HG03159 (cell line): ENCODE measurements around the gene MYO1B.

Experiments used
- ATAC-seq: cut with Tn5 transposase; IDR thresholded peaks from one replicate; pipeline ENCODE4 v1.9.1; 2021; ENCODE audit warnings: mild to moderate bottlenecking, moderate library complexity; ENCODE audit not compliant: unreplicated experiment

MYO1B gene

DNA sequence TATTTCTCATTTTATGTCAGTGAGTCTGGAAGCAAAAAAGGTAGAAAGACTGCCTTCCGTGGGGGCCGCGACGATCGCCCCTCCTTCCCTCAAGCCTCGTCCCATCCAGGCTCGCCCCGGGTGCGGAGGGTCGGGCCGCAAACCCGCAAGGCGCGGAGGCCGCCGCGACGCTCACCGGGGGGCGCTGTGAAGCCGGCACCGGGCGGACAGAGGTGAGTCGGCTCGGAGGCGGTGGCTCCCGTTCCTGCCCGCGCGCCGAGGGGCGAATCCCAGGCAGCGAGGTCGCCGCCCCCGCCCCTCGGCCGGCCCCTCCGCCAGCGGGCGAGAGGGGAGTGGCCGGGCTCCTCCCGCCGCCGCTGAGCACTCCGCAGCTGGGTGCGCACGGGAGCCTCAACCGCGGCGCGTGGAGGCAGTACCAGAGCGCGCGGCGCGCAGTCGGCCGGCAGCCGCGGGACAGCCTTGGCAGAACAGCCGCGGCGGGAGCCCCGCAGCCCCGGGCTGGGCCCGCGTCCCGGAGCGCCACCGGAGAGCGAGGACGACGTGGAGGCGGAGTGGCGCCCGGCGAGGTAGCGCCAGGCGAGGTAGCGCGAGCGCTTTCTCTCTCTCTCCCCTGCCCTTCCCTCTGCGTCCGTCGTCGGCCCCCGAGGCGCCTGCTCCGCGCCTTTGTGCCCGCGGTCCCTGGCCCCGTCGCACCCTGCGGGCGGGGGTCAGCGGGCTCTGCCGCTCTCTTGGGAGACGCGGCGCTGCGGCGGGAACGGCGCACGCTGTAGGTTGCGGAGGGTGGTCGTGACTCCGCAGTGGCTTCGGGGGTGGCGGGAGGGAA lies at the start of gene MYO1B:
MYO1B (plus strand) TSS at position 359 of the 823 bp plus-strand sequence. CDS start 31,492 bp downstream, outside the sequence.
- peak; percentile 51 for ATAC-seq

DNA sequence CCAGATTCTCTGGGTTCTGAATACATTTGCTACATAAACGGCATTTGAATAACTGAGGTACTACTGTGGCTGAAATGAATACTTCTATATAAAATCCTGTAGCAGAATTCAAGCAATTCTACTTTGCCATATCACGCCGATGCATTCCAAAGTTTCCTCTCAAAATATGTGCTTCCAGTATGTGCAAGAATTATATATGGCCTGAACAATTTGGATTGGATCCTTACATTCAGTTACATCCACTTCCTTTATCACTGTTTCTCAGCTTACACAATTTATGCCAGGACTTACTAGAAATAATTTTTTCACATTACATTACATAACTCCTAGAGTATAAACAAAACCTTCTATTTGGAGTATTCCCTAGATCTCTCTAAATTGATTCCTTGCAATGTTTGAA lies 48.1 kb upstream of the MYO1B start:
- no peak for ATAC-seq

DNA sequence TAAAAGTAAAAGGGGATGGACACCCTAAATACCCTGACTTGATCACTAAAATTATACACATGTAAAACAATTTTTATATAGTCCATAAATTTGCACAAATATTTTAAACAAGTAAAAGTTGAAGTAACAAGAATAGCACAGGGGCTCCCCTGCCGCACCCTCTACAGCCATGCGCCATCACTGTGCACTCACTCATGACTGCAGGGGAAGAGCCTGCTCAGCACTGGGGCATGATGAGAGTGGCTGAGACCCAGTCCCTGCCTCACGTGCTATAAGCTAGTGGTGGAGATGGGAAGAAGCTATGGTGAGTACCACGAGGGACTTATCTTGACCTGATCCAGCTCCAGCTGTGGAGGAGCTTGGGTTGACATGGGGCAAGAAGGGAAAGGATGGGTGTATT lies 46.9 kb upstream of the MYO1B start:
- no peak for ATAC-seq

DNA sequence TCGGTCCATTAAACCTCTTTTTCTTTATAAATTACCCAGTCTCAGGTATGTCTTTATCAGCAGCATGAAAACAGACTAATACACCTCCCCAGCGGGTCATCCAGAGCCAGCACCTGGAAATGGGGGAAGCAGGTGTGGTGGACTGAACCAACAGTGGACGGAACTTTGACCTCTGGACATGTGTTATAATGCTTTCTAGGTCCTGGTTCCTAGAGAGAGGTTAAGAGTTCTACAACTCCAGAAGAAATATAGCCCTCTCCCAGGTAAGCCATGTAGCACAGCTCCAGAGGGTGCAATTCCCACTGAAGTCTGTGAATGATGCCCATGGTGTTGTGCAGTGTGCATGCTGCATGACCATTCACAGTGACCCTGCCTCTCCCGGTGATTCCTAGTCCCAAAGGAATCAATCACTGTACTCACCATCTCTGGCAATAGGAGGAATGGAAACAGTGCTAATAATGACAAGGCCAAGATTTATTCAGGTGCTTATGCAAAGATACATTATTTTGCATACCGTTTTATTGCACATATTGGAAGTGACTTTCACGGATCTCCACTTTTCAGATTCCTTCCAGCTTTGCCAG lies 45.2 kb upstream of the MYO1B start:
- no peak for ATAC-seq

DNA sequence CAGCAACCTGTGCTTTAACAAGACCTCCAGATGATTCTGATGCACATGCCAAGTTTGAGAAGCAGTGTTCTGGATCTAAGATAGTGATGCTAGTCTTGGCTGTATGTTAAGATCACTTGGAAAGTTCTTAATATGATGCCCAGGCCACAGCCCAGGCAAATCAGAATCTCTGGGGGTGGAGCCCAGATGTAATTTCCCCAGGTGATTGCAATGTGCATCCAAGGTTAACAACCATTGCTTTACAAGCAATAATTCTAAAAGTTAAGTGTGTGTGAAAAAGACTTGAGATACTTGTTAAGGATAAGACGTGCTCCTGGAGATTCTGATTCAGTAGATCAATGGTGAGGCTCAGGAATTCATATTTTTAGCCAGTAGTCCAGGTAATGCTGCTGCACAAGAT lies 44.3 kb upstream of the MYO1B start:
- no peak for ATAC-seq

DNA sequence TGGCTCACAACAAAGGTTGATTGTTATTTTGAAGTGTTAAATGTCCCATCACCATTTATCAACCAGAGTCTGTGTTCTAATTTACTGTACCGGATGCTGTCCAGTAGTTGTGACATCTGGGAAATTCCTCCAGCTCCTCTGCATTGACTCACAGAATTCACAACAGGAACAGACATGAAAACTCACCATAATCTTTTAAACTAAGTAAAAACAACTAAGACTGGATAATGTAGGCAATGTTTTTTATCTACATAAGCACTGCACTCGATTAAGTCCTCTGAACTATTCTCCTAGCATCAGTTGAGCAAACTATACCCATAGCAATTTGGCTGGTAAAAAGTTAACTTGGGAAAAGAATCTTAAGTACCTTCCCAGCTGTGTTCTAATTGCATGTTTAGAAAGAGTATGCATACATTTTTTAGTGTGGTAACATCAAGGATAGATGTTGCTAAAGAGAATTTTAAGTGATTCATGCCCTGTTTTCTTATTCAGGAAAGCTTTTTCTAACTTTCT lies 42.9 kb upstream of the MYO1B start:
- no peak for ATAC-seq

DNA sequence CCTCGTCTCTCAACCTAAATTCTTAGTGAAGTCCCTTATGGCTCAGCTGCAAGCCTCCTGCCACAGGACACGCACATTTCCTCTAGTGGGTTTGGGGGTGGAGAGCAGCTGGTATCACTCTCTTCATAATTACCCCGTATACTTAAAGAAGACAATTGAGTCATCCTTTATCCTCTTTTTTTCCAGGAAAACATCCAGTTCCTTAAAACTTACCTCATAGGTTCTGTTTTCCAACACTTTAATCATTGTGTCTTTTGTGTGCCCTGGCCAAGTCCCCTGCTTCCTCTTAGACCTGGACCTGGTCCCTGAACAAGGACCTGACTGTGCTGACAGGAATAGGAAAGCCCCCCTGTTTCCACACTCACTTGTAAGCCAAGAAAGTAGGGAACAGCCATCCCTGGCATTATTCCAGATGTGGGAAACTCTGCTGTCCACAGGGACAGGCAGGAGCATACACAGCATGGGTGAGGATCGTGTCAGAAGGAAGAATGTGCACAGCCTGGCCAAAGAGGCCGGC lies 42.3 kb upstream of the MYO1B start:
- no peak for ATAC-seq

DNA sequence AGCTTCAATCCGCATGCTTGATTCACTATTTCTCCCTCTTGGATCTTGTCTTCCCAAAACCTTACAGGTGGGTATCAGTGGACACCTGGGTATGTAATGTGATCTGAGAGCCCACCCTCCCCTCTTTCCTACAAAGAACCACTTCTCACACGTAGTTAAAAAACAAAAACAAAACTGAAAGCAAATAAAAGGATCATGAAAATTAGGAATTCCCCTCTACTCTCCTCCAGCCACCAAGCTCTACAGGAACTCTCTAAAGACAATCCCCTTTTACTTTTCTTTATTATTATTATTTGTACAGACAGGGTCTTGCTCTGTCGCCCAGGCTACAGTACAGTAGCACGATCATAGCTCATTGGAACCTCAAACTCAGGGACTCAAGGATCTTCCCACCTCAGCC lies 40.8 kb upstream of the MYO1B start:
- peak; percentile 79 for ATAC-seq

DNA sequence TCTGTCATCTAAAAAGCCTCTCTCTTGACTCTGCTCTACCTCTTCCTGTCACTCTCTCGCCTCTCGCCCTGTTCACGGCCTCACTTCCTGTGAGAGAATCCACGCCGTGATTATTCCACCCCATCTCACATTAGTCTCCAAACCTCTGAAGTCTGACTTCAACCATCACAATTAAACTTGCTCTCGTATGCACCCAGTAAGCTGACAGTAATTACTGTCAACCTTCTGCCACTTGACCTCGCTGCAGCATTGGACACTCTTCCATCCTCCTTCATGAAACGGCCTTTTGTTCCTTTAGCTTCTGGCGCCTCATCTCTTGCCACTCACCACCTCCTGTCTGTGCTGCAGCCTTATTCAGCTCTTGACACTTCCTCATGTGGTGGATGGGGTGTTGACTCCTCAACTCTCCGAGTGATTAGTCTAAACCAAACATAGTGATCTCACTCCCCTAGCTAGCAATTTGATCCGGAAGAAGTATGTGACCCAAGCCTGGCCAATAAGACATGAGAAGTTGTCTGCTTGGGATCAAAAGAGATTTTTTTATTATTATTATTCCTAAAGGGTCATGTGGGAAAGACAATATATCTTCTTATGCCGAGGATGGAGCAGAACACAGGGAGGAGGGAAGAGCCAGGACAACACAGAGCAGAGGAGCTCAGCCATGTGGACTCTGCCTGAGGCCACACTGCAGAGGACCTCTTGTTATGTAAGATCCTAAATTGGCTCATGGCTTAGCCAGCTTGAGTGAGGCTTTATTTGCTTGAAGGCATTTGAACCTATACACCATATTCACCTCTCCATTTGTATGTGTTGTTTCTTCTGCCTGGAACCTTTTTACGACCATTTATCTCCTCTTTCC lies 38.4 kb upstream of the MYO1B start:
- ATAC-seq, result no peak

DNA sequence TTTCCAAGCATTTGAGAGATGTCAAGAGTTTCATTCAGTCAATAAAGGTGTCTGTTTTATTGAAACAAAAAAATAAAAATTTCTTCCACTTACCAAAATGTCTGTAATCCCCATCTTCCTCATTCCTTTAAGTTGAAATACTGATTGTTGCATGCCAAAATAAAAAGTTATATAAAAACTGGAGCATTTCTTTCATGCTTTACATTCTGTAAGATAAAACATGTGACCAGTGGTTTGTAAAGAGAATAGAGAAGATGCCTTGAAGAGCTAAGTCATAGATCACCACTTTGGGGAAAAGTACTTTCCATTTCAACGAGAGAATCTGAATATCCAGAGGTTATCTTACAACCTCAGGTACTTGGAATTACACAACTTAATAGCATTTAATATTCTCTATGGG lies 35.9 kb upstream of the MYO1B start:
- no peak for ATAC-seq

DNA sequence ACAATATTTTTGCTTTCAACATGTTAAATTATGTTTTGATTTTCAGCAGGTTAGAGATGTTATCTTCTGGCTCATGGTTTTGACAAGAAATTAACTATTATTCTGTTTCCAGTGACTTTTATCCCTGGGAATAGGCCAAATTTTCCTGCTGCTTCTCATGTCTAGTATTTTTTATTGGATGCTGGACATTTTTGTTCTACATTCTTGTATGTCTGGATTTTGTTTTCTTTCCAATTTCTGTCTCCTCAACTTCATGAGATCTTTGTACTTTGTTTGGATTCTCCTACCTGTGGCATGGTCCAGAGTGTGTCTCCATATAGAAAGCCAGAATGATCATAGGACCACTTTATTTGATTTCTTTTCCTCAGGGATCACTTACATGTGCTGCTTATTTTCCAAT lies 33.1 kb upstream of the MYO1B start:
- ATAC-seq, result no peak

DNA sequence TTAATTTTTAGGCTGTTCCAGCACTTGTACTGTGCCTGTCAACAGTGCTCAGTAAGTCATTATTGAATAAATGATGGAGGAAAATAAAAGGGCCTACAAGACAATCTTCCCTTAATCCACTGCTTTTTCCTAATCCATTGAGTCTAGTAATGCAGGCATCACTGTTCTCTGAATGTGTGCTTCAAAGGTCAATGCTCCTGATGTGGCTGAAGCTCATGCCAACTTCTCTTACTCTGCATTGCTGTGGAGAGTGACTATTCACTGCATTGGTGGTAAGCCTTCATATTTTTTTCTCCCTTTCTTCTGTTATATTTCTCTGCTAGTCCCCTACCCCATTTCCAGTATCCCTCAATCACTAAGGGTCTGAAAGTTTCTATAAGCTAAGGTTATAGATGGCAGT lies 31.9 kb upstream of the MYO1B start:
- ATAC-seq, result no peak

DNA sequence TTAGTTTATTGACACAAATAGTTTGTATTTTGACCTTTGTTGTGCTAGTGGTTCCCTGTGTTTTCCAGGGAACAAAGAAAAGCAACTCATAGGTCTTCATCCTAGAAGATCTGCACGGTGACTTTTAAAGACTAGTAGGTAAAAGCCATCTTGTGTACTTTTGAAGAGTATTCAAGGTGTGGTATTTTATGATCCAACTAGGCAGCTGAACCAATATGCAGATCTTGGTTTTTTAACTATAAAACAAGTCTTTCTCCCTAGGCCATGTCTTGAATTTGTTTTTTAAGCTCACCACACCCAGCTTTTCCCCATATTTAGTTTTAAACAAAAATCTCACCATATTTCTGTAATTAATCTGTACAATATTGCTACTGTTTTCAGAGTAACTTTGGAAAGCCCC lies 30.0 kb upstream of the MYO1B start:
- no peak for ATAC-seq

DNA sequence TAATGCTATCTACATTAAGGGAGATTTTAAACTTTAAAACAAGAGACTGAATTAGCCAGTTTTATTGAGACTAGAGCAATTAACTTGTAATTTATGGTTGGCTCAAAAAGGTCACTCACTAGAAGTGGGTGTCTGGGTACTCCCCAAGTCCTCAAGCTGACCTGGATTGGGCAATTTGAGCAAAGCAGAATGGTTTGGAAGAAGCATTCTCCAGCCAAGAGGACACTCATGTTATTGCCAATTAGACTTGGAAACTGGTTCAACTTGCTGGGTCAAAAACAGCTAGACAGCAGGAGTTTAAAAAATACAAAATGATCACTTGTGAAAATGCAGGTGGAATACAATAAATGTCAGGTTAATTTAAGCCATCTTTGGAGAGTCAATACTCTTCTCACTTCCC lies 29.5 kb upstream of the MYO1B start:
- ATAC-seq, result no peak

DNA sequence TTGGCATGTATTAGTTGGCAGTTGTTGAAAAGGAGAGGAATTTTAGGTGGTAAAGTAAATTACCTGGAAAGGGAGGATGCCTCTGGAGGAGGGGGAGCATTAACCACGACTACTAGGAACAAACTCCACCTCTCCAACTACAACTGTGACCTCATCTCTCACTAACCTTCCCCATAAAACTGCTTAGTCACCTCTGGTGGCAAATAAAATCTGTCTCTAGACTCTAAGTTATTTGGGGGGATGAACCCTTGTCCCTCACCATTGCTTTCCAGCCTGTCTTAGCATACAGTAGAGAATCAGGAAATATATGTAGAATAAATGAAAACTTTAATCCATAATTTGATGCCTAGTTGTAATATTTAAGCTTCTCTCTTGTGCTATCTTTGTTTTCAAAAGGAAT lies 27.6 kb upstream of the MYO1B start:
- no peak for ATAC-seq

DNA sequence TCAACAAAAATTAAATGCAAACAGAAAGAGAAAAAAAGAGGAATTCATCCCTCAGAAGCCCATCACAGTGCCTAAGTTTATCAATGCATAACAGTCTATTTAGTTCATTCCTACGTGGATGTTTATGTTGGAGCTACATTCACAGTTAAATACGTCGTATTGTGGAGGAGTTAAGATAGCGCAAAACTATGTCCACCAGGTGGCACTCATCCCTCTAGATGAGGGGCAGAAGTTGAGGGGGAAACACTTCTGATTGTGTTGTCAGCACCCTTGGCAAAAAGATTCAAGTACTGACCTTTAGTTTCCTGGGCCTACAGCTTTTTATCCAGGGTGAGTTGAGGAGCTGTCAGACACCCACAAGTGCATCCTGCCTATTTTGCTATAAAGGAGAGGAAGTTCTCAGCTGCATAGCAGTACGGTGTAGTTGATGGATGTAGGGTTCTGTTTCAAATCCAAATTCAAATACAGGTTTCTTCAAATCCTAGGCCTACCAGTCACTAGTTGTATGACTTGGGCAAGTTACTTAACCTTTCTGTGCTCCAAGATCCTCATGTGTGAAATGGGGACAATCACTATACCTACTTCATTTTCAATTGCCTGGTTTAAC lies 26.8 kb upstream of the MYO1B start:
- peak; percentile 60 for ATAC-seq

DNA sequence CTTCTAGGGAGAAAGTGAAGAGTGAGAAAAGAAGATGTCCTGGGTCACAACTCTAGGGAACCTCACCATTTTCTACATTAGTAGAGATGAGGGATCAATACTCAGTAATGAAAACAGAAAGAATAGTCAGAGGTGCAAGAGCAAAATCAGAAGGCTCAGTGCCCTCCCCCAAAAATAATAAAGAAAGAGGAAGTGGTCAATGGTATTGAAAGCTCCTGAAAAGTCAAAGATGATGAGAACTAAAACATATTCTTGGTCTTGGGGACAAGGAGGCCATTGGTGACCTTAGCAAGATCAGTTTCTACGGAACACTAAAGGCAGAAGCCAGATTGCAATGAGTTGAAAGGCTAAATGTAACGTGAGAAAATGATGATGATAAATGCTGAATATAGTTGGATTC lies 24.5 kb upstream of the MYO1B start:
- peak; percentile 62 for ATAC-seq

DNA sequence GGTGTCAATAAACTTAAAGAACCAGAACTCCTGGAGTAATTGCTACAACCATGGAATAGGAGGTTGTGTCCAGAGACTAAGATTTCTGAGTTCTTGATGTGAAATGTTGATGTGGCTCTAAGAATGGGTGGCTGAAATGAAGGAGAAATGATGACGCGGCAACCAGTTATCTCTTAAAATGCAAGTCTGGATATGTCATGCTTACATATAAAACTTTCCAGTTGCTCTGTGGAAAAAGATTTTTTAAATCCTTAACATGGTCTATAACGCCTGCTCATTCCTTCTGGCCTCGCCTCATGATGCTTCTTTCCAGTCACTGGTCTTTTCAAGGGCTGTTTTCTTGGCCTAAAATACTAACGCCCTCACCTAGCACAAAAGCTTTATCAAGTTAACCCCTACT lies 23.5 kb upstream of the MYO1B start:
- no peak for ATAC-seq

DNA sequence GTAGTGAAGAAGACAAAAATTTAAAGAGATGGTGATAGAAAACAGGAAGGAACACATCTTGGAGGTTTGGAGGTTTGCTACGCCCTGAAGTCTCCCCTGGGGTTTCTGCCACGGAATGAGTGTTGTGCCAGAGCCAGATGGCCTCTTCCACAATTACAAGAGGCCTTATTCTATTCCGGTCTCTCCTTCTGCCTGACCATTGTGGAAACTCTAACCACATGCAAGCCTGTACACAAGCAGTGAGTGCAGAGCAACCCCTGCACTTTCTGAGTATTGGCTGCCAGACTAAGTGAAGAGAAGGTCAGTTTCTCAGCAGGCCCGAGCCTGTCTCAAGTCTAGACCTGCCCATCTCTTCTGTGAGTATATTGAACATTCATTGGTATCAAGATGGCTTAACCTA lies 22.7 kb upstream of the MYO1B start:
- ATAC-seq, result peak; percentile 50

DNA sequence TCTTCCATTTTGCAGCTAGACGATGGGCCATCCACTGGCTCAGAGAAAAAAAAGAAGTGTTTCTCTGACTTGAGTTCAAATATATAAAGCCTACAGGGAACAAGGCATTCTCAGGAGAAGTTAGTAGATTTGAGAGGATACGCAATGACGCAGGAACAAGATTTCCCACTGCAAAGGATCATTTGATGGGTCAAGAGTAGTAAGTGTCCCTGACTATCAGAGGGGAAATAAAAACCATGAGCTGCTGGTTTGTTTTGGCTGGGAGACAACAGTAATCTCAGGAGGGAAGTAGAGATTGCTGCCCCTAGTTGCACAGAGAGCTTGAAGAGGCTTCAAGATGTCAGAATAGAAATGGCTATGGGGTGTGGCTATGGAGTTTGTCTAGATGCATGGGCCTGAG lies 22.3 kb upstream of the MYO1B start:
- no peak for ATAC-seq

DNA sequence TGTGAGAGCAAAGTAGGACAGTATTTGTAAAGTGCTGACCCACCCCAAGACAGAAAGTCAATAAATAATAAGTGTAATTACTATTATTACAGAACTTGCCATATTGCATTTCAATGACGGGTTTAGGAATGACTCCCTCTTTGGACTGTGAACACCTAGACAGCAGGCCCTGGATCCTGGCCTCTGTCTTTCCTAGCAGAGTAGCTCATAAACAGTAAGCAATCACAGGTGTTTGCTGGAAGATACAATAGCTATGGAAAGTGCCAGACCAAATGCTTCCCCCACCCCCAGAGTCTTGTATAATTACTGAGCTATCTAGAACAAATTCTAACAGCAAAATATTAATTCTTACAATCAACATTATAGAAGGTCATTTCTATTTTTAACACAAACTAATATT lies 20.1 kb upstream of the MYO1B start:
- no peak for ATAC-seq
